AG04450 (cell line): Measurements from ENCODE around the gene TRAPPC1. TPM values are rescaled to one million over a fixed set of nuclear protein-coding genes. Genes with fewer than 3 reads are reported as not detected.

ENCODE experiments used
- CTCF ChIA-PET: fragments of 300-600, 350-600 bp; formaldehyde crosslinking; extraction: SDS; loops from one replicate; lab custom pipeline; 2022; ENCODE audit warnings: antibody characterized with exemption, inconsistent platforms; lab: Charles Lee
- POLR2A ChIA-PET: fragments of 350-600 bp; formaldehyde crosslinking; extraction: SDS; loops from one replicate; lab custom pipeline; 2021; ENCODE audit warnings: antibody characterized with exemption, inconsistent platforms; lab: Yijun Ruan, JAX
- DNase-seq: peaks from one replicate; pipeline ENCODE4 v3.0.0-alpha.2; 2011; ENCODE audit warnings: low read depth, low spot score
- H3K27ac ChIP-seq: one replicate; pipeline ENCODE4 v1.5.1; 2012; ENCODE audit warnings: low read depth, low read length, control low read depth
- H3K27me3 ChIP-seq: one replicate; pipeline ENCODE4 v1.6.0; 2012; ENCODE audit warnings: low read length; ENCODE audit not compliant: control insufficient read depth, insufficient read depth
- H3K4me3 ChIP-seq: 2 replicates; pipeline ENCODE4 v1.5.1; 2011; ENCODE audit warnings: mild to moderate bottlenecking, low read depth, low read length, control low read depth
- H3K9me3 ChIP-seq: 2 replicates; pipeline ENCODE4 v1.5.1; 2012; ENCODE audit warnings: low read length; ENCODE audit not compliant: control insufficient read depth, insufficient read depth
- CTCF ChIP-seq: IDR thresholded peaks from 2 replicates; pipeline ENCODE4 v1.5.1; 2011; ENCODE audit warnings: low read depth, low read length, control low read depth, inconsistent platforms
- polyA plus RNA-seq: library from polyadenylated mRNA; depleted of rRNA; stranded (reverse); fragments of >200 nt; gene quantifications from 2 replicates; pipeline ENCODE4 v1.2.3, GENCODE V29; 2011

TRAPPC1 gene
- polyA plus RNA-seq, 1 experiment, result 202 TPM

GRCh38 chr17:7916385-7916682, 15.4 kb downstream of the TRAPPC1 start:
- peak overlapping the region; percentile 89 for H3K27ac ChIP-seq
- POLR2A ChIA-PET, result interaction anchor here (1.0 to 2.0 kb wide), 7 partner anchors 10 to 125 kb away, joined by 3 to 15 read pairs (median 6); partner anchors contain the start of genes CNTROB, KCNAB3, NAA38 and TRAPPC1
- CTCF ChIA-PET, result interaction anchor here (0.6 to 2.6 kb wide), 10 partner anchors 15 to 157 kb away, joined by 3 to 14 read pairs (median 4); partner anchors contain the start of genes CNTROB and TRAPPC1
- no peaks in the 10 kb centered on the region for H3K27me3 ChIP-seq
- peaks cover 7% of the 10 kb centered on the region; the same call in 1 of the 2 replicates for H3K9me3 ChIP-seq
- H3K4me3 ChIP-seq, result peak overlapping the region; percentile 62
- no peak for DNase-seq
- TF ChIP-seq CTCF, result no peak

- Histone ChIP-seq H3K27me3 (no peaks in the 10 kb centered on the region), H3K9me3 (peaks cover 7% of the 10 kb centered on the region; the same call in 1 of the 2 replicates), H3K4me3 (peak within 1 kb of the TSS; percentile 74), H3K27ac (peak within 1 kb of the TSS; percentile 89)
- TF ChIP-seq CTCF, result no peak
- peak; percentile 92 for DNase-seq
- CTCF ChIA-PET, result interaction anchor here (0.6 to 2.6 kb wide), 8 partner anchors 15 to 158 kb away, joined by 3 to 14 read pairs (median 5); partner anchors contain the start of genes CNTROB and TRAPPC1
- POLR2A ChIA-PET, result interaction anchor here (1.0 to 2.0 kb wide), 7 partner anchors 9 to 126 kb away, joined by 3 to 15 read pairs (median 6); partner anchors contain the start of genes CNTROB, KCNAB3, NAA38 and TRAPPC1
Measured at GRCh38 chr17:7915611-7916384, 15.9 kb downstream of the TRAPPC1 start, which contains the start of gene RNF227. Gene RNF227, minus strand, starts transcription at chr17:7916289. Its CDS starts 94 bp downstream, at chr17:7916195.

- ChIA-PET POLR2A (interaction anchor here (1.0 to 2.0 kb wide), 6 partner anchors 9 to 126 kb away, joined by 3 to 15 read pairs (median 6); partner anchors contain the start of genes CNTROB, KCNAB3 and TRAPPC1), CTCF (interaction anchor here (0.9 to 2.6 kb wide), 5 partner anchors 17 to 142 kb away, joined by 3 to 14 read pairs (median 5); partner anchors contain the start of genes CNTROB and TRAPPC1)
Measured at GRCh38 chr17:7915179-7915610, 16.6 kb downstream of the TRAPPC1 start.

GRCh38 chr17:7912927-7913524, 18.7 kb downstream of the TRAPPC1 start:
- peak; percentile 64 for DNase-seq
- Histone ChIP-seq H3K27me3 (no peaks in the 10 kb centered on the region), H3K4me3 (no peak overlapping the region), H3K9me3 (peaks cover 7% of the 10 kb centered on the region; the same call in 1 of the 2 replicates), H3K27ac (no peak overlapping the region)
- POLR2A ChIA-PET, result interaction anchor here (0.6 to 1.0 kb wide), 3 partner anchors 75 to 144 kb away, joined by 3 to 5 read pairs (median 4); no protein-coding TSS in a partner anchor
- CTCF ChIA-PET, result interaction anchor here (0.6 to 4.2 kb wide), 17 partner anchors 16 to 206 kb away, joined by 3 to 46 read pairs (median 4); partner anchors contain the start of gene ALOXE3
- peak; percentile 84 for TF ChIP-seq CTCF

More at GRCh38 chr17:7915179-7915610, 16.6 kb downstream of the TRAPPC1 start:
- Histone ChIP-seq H3K4me3 (peak overlapping the region; percentile 74), H3K27ac (peak overlapping the region; percentile 70), H3K9me3 (peaks cover 7% of the 10 kb centered on the region; the same call in 1 of the 2 replicates), H3K27me3 (no peaks in the 10 kb centered on the region)
- no peak for DNase-seq
- no peak for TF ChIP-seq CTCF
